Kidney glomerular epithelial cell (primary cell): ENCODE data around the gene NAV2.
"Not testable (repeated sequence)": the region's sequence is repeated elsewhere in the genome, so short reads cannot be mapped to it uniquely, and the experiment has no call there.

Experiments used
- DNase-seq: peaks from one replicate; lab custom pipeline; 2025; lab: John Stamatoyannopoulos, UW

NAV2 gene

DNA sequence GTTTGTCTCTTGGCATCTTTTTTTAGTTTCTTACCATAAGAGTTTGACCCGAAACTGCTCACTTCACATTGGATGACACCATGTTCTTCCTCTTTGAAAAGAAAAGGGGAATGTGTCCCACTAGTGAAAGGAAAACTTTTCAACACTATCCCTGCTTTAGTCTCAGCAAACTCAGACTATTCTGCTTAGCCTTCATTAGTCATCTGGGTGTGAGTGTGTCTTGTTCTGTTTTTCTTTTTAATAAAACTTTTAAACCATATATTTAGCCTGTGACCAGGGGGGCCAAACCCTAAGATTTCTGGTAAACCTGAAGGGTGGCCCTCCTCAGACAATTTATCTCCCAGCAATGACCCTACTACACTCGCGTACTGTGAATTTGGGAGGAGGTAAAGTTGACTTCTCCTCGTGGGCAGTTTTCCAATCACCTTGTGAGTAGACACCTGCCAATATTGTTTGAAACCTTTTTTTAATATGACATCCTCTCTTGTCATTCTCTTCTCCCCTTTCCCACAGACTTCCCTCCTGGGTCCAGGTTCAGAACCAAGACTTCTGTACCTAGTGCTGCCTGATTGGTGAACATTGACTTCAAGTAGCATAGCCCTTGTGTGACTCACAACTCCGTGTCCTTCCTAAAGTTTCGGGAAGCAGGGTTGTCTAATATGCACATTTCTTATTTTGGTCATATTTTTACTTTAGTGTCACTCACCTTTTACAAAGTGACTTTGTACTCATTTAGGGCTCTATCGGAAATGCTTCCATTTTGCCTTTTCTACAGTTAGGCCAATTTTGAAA is 407.7 kb downstream of the NAV2 start:
- no peak for DNase-seq

DNA sequence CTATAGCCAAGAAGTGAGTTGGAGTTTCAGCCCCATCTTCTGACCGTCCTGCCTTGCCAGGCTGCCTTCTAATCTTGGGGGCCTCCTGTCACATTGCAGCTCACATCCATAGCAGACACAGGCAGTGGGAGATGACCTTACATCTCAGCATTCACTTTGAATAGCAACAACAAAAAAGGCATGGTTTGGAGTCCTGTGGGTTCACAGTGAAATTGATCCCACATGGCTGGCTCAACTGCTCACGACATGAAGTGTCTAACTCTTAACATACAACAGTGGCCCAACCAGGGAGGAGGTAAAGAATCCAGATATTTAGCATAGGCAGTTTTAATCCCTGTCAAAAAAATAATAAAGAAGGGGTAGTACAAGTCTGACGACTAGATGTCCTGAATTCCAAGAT is 409.5 kb downstream of the NAV2 start:
- no peak for DNase-seq

DNA sequence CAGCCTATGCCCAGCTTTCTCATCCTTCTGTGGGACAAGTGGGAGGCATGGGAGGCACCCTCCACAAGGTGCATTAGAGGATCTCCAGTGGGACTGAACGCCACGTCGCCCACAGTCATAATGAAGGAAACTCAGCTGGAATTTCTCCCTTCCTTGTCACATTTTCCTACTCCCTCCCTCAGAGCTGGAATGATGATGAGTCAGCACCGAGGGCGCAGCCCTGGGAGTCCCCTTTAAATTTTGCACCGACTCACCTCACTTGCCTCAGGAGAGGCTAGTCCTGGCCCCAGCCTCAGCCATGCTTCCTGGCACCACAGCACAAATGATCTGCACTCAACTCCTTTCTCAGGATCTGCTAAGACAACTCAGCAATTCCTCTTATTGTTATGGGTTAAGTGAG is 413.3 kb downstream of the NAV2 start:
- DNase-seq: peak; percentile 51

DNA sequence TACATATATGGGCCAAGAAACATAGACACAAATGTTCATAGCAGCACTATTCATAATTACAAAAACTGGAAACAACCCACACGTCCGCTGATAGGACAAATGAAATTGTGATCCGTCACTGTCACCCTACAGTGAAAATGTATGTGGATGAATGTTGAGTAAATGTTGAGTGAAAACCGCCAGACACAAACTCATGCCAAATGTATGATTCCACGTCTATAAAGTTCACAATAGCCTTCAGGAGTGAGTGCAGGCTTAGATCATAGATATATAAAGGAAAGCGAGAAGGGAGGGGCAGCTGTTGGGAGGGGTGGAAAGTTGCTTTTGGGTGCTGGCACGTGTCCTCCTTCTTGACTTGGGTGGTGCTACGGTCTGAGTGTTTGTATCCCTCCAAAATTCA is 414.1 kb downstream of the NAV2 start:
- no peak for DNase-seq

DNA sequence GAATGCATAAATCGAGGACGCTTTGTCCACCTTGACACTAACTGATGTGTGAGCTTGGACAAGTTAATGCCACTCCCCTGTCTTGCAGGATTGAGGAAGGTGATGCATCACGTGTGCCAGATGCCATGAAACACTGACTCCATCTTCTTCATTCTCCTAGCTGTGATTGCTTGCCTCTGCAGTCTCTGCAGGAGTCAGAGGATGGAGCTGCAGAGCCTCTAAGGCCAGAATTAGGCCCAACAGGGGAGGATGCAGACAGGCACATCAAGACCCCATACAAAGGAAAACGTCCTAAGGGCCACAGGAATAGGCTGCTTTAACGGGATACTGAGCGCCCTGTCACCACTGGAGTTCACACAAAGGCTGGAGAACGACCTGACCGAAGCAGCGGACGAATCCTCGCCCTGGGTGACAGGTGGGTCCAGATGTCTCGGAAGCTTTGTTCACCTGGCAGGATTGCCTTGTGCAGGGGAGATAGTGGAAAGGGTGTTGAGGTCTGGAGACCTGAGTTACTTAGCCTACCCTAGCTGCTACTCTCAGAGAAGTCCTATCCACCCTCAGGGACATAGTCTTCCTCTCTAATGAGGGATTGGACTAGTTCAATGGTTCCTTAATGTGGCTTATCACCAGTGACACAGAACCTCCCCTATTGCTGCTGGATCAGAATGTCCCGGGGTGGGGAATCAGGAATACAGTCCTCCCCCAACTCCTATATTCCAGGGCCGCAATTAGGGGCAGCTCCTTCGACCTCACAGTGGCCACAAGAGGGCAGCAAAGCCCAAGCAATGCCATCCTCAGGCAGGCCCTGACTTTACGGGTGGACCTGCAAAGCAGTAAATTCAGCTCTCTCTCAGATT is 415.3 kb downstream of the NAV2 start:
- peak; percentile 39 for DNase-seq

DNA sequence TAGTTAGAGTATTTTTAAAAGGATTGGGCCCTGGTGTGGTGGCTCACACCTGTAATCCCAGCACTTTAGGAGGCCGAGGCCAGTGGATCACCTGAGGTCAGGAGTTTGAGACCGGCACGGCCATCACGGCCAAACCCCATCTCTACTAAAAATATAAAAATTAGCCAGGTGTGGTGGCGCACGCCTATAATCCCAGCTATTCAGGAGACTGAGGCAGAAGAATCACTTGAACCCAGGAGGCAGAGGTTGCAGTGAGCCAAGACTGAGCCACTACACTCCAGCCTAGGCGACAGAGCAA is 415.8 kb downstream of the NAV2 start:
- not testable (repeated sequence) for DNase-seq

DNA sequence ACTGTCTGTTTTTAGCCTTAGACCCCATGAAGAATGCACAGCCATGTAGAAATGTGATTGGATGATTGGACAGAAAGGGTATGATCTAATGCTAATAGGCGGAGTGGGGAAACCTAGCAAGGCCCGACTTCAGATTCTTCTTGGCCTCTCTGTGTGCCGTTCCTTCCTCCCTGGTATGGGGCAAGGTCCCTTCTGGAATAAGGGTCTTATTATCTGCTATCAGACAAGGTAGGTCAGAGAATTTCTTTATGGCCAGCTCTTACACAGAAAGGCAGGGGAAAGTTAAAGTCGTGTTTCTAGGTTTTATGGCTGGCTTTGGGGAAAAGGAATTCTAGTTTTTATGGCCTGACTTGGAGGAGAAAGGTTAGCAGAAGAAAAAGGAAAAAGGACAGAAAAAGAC is 417.0 kb downstream of the NAV2 start:
- no peak for DNase-seq

DNA sequence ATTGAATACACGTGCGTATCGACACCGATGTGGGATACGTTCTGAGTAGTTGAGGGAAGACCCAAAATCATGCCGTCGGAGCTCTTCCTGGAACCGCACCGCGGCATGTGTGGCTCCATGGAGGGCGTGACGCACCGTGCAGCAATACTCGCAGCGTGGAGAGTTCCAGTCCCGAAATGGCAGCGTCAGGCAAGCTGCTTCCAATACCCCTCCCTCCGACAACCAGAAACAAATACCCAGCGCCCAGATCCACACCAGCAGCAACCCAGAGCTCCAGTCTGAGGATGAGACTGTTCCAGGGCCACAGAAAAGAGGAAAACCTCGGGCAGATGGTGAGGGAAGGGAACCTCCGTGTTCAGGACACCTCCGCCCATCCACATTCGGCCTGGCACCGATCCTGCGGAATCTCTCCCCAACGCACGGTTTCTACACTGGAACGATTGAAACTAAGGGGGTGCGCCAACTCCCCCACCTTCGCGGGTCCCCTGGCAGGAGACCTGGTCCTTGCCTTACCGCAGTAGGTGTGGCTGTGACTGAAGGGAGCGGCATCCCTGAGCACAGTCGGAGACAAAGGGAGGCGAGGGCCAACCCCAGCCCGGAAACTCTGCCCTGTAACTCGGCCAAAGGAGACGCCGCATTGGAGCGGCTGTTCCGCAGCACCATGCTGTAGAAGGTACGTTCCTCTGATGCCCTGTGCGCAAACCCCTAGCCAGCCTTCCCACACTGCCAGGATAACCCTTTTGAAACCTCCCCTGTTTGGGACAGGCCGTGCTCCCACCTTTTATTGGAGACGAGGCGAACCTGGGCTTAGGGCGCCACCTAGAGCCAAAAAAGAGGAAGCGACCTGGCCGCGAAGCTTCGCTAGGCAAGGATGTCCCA is 419.4 kb downstream of the NAV2 start:
- DNase-seq: peak; percentile 56

DNA sequence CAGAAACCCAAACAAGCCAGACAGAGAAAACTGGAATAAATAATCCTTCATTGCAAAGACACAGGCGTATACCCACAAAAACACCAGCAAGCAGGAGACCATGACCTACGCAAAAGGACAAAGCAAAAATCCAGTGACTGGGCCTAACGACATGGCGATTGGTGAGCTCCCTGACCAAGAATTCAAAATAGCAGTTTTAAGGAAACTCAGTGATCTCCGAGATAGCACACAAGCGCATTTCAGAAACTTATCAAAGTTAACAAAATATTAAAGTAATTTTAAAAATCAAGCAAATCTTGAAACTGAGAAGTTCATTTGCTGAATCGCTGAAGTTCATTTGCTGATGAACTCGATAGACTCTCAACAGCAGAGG is 420.0 kb downstream of the NAV2 start:
- DNase-seq: no peak

DNA sequence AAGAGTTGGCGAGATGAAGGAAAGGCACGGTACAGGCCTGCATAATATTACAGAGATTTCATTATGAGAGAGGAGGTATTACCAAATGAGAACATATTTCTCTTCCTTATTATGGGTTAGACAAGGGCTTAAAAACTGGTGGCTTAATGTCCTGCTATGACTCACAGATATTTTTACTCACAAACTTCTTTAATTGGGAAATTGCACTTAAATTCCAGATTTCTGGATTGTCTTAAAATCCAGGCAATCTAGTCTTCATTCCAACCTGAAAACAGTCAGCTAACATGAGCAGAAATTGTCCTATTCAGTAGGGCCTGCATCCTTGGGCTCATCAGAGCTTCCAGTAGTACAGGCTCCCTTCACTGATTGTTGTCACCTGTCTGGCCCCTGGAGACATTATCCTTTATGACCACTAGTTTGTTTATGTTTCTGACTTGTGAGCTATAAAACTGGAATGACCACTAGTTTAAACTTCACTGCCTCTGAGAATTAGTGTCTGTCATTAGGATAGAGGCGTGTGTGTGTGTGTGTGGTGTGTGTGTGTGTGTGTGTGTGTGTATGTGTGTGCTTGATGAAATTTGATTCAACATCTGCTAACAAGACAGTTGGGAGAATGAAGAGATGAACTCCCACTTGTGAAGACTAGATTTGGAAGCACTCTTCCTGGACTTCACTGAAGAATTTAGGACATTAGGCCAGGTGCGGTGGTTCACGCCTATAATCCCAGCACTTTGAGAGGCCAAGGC is 422.5 kb downstream of the NAV2 start:
- DNase-seq: no peak

DNA sequence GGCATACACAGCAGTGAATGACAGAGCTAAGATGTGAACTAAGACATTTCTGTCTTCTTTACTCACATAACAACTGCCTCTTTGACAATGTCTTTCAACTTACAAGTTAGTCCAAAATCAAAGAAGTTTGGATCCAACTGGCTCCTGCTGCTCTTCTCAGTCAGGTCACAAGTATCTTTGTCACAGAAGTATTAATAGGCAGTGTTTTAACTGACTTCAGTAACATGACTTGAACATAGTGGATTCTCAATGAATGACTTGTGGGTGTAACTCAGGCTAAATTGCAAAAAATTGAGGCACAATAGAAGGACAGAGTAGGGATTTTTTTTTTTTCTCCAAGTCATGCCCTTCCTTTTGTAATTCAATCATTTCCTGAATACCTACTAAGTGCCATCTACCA is 425.0 kb downstream of the NAV2 start:
- no peak for DNase-seq

DNA sequence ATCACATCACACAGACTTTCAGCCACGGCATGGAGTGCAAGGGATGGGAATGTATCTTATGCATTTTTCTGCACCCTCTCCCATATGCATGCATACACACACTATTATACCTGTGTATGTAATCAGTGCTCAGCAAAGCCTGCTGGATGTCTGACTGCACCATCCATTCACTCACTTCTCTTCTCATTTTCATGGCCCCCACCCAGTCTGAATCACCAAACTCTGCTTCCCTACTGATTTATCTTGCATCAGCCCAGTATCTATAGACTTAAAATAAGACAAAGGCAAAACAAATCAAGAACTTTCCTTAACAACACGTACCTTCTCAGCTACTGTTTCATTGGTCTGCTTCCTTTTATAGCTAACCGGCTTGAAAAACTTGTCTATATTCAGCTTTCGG is 426.1 kb downstream of the NAV2 start:
- no peak for DNase-seq

DNA sequence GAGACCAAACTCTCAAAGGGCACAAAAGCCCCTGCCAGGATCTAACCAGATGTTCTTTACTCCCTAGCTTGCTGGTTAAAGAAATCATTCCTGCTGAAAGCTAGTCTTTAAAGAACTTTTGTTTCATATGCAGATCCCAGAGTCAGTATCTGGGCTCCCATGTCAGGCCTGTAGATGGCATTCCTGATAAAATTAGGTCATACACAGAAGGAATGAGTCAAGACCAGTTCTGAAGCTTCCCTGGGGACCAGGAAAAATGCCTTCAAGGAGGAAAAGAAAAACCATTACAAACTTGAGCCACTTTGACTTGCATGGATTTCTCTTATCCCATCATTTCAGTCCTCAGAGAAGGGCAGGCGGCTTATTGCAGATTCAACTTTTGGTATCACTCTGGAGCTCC is 441.7 kb downstream of the NAV2 start:
- no peak for DNase-seq

DNA sequence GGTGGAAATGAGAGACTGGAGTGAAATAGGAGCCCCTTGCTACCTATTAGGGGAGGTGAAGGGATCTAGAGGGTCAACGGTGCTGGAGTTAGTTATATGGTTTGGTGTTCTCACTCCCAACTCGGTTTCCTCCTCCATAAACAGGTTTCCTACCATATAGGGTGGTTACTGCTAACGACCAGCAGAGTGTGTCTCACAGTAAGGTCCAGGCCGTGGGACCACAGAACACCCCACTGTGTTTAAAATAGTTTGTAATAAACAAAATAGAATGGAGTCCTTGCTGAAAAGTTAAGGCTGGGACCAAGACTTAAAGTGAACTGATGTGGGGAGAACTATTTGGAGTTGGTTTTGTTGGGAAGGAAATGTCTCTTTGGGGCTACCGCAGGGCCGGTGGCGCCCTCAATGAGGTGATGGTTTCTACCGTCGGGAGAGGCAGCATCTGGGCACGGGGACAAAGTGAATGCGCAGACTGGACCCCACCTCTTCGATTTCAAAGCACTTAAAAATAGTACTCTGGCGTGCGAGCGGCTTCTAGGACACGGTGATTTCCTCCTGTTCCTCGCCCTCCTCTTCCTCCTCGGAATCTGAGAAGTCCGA is 443.1 kb downstream of the NAV2 start:
- no peak for DNase-seq

DNA sequence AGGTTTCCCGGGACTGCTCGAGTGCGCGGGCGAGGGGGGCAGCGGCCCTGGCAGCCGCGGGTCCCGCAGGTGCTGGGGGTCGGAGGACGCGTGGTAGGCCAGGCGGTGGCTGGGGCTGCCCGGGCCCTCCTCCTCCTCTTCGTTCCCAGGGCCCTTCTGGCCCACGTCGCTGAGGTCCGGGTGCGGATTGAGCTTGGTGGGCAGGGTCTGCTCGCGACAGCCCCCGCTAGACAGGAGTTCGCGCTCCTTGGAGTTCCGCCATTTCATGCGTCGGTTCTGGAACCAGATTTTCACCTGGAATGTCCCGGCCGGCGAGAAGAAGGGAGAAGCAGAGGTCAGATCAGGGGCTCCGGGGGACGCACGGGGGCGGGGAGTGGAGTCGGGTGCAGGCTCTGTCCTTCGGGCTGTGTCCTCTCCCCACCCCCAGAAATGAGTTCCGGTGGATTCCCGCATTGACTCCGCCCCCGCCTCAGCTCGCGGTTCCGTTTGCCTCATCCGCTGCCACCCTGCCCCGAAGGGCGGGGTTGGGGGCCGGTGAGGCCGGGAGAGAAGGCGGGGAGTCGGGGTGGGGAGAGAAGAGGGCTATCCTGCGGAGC is 443.7 kb downstream of the NAV2 start:
- DNase-seq: no peak

DNA sequence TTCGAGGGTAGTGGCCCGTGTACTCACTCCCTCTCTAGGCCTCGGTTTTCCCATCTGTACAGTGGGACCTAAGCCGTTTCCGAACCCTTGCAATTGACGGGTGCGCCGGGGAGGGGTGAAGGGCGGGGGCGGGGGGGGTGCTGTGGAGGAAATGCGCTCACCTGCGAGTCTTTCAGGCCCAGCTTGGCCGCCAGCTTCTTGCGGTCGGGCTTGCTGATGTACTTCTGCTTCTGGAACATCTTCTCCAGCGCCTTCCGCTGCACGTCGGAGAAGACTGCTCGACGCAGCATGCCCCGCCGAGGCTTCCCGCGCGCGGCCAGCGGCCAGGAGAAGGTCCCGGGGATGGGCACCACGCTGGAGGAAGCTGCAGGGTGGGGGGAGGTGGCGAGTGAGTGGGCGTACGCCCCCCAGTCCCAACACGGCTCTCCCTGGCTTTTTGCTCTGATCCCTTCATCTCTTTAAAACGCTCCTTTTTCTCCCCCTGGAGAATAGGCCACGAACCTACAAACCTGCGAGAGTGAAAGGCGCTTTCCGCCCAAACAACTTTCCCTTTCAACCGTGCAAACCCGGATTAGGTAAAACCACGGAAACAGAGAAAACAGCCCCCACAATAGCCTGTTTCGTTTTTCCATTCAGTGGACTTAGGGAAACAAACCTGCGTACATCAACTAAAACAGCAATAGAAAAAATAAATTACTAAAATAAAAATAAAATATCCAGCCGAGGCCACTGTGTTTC is 444.4 kb downstream of the NAV2 start:
- no peak for DNase-seq

DNA sequence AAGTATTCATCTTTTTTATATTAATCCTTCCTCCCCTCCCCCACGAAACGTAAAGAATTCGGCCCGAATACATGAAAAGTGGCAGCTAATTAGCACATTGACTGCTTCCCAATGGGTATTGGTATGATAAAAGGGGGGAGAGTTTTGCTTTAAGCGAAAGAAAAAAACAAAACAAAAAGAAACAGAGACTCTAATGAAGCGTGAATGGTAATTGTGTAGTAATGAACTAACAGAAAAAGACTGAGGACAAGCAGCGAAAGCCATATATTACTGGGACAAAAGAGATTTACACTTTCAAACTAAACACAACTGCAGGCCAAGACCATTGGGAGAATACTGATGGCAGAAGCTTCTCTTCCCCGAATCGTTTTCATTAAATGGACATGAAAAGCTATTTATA is 445.1 kb downstream of the NAV2 start:
- DNase-seq: no peak

DNA sequence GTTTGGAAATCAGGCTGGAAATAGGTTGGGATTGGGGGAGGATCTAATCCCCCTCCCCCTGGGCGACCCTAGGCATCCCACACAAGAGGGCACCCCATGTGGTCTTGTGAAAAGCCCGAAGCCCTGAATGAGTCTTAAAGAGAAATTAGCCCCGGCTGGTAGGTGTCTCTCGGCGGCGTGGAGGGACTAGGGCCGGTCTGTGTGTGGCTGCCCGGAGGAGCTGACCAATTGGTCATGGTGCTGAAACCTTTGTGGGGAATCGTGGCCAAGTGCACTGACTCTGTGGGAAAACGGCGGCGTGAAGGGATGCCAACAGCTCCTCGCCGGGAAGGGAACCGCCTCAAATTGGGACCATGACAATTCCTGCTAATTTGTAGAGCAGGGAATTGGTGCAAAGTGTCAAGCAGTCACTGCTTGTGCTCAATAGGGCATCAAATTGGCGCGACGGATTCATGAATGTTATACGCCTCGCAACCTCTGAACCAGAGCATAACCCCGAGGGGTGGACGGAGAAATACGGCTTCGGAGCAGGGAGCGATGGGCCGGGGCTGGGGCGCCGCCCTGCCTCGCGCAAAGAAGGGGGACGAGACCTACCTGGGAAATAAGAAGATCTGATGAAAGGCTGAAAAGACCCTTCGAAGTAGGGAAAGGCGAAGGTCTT is 446.1 kb downstream of the NAV2 start:
- DNase-seq: peak; percentile 44

DNA sequence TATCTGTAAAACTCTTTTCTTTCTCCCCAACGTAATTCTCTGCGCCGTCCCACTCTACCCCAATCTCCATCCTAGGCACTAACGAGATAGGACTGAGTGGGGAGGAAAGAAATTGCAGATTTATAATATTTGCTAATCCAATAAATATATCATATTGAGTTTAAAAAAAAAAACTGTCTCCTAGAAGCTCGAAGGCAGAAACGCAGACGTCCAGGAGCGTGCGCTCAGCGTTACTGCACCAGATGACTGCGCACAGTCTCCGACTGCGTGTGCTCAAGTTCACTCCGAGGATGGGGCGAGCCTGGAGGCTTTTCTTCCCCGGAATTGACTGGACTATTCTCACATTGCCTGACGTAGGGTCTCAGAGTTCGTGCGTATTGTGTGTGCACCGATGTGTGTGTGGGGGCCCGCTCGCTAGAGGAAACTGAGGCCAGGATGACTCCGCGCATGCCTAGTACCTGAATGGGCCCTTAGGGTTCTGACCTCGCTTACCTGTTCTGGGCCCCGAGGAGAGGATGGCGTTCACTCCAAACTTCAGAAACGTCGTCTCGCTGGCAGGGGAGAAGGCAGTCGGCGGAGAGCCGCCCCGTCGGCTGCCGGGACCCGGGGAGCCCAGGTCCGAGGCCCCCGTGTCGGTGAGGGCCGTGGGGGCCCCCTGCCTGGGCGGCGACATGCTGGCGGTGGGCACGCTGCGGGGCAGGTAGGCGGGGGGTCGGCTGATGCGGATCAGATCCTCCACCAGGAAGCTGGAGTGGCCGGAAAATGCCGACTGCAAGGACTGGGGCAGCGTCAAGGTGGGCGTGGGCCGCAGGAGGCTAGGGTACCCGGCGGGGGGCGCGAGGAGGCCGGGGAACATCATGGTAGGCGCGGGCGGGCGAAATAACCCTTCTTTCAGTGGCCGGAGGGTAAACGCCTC is 447.1 kb downstream of the NAV2 start:
- DNase-seq: no peak
